ENCODE results near the gene URB2. TPM values are rescaled to one million over a fixed set of nuclear protein-coding genes. Genes with fewer than 3 reads are reported as not detected.

The URB2 gene
- total RNA-seq, 4 donors from 2014 or later: 2.6 to 6.5 (median 3.2) TPM

GRCh38 chr1:229665912-229666558, 40.0 kb downstream of the URB2 start:
- H3K27ac ChIP-seq: no peak overlapping the region
- DNase-seq: no peak
- H3K4me1 ChIP-seq: peaks cover 0 to 15% (median 2%) of the 10 kb centered on the region in 4 donors
- no peaks in the 10 kb centered on the region for H3K27me3 ChIP-seq
- intact Hi-C loops (cut with DNase I; ENCODE audit: low total_unique reads): loop anchor here (10.0 kb wide), 1 partner anchor 649 kb away; no protein-coding TSS in a partner anchor
- TF ChIP-seq EP300 (IDR thresholded peaks at IDR 0.05; ENCODE audit: low read depth) (no peak), POLR2A (IDR thresholded peaks at IDR 0.05) (no peak), POLR2AphosphoS5 (IDR thresholded peaks at IDR 0.05) (no peak), CTCF (IDR thresholded peaks at IDR 0.05) (no peak)
- in situ Hi-C loops (cut with MboI; ENCODE audit: low pct_ligation_motif_present in 1 of 4, low pct_unique_long_range_greater_than_20kb in 1 of 4, low sequenced_read_pairs in 3 of 4): loop anchor here in 2 of 4 donors (10.0 kb wide), 1 partner anchor 649 kb away; no protein-coding TSS in a partner anchor
- H3K36me3 ChIP-seq: no peaks in the 10 kb centered on the region
- H3K4me3 ChIP-seq: no peak overlapping the region
- H3K9me3 ChIP-seq: no peaks in the 10 kb centered on the region
- WGBS, 2 donors (ENCODE audit: low coverage in 1 of 2): 78% methylated on average over 5 to 6 of the region's 7 CpGs

GRCh38 chr1:229666585-229666984, 40.5 kb downstream of the URB2 start:
- Histone ChIP-seq H3K27me3 (no peaks in the 10 kb centered on the region), H3K9me3 (no peaks in the 10 kb centered on the region), H3K4me3 (no peak overlapping the region), H3K4me1 (peaks cover 0 to 10% (median under 1%) of the 10 kb centered on the region in 4 donors), H3K27ac (no peak overlapping the region), H3K36me3 (no peaks in the 10 kb centered on the region)
- WGBS, 2 donors (ENCODE audit: low coverage in 1 of 2): 84 to 92% methylated on average over 4 of the region's 4 CpGs
- DNase-seq: no peak
- TF ChIP-seq CTCF (IDR thresholded peaks at IDR 0.05) (no peak), POLR2AphosphoS5 (IDR thresholded peaks at IDR 0.05) (no peak), EP300 (IDR thresholded peaks at IDR 0.05; ENCODE audit: low read depth) (no peak)
- intact Hi-C loops (cut with DNase I; ENCODE audit: low total_unique reads): loop anchor here (10.0 kb wide), 1 partner anchor 648 kb away; no protein-coding TSS in a partner anchor
- in situ Hi-C loops (cut with MboI; ENCODE audit: low pct_ligation_motif_present in 1 of 4, low pct_unique_long_range_greater_than_20kb in 1 of 4, low sequenced_read_pairs in 3 of 4): loop anchor here in 2 of 4 donors (10.0 kb wide), 1 partner anchor 648 kb away; no protein-coding TSS in a partner anchor

DNA sequence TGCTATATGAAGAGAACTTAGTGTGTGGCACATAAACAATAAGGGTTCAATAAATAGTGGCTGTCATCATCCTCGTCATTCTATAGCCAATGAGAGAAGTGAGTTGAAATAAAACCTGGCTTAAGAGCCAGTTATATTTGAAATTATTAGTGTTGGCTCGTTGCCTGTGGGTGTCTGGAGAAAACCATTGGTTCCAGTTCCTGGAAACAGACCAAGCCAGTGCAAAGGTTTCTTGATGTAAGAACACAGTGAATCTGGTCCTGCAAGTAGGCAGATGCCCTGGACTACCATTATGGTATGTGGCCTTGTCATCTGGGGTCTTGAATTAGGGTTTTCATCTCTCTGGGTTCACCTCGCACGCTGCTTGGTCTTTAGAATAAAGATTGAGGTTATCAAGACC, 43.3 kb downstream of the URB2 start:
- Histone ChIP-seq H3K36me3 (no peaks in the 10 kb centered on the region), H3K4me3 (no peak overlapping the region), H3K9me3 (no peaks in the 10 kb centered on the region), H3K27ac (no peak overlapping the region), H3K27me3 (no peaks in the 10 kb centered on the region), H3K4me1 (no peaks in the 10 kb centered on the region)
- WGBS, 2 donors (ENCODE audit: low coverage in 1 of 2): 72 to 74% methylated on average over 4 of the region's 4 CpGs
- TF ChIP-seq POLR2AphosphoS5 (IDR thresholded peaks at IDR 0.05) (no peak), CTCF (IDR thresholded peaks at IDR 0.05) (no peak)
- in situ Hi-C loops (cut with MboI; ENCODE audit: low pct_ligation_motif_present in 1 of 4, low pct_unique_long_range_greater_than_20kb in 1 of 4, low sequenced_read_pairs in 3 of 4): loop anchor here in 2 of 4 donors (10.0 kb wide), 1 partner anchor 645 kb away; no protein-coding TSS in a partner anchor
- DNase-seq: no peak
- intact Hi-C loops (cut with DNase I; ENCODE audit: low total_unique reads): loop anchor here (10.0 kb wide), 1 partner anchor 645 kb away; no protein-coding TSS in a partner anchor

GRCh38 chr1:229671310-229671709, 45.3 kb downstream of the URB2 start:
- TF ChIP-seq POLR2AphosphoS5 (IDR thresholded peaks at IDR 0.05): no peak
- TF ChIP-seq POLR2A (IDR thresholded peaks at IDR 0.05): no peak
- no peak for TF ChIP-seq EP300 (IDR thresholded peaks at IDR 0.05; ENCODE audit: low read depth)
- no peak for TF ChIP-seq CTCF (IDR thresholded peaks at IDR 0.05)
- 73 to 85% methylated on average over 3 to 5 of the region's 5 CpGs for WGBS, 2 donors (ENCODE audit: low coverage in 1 of 2)
- no peaks in the 10 kb centered on the region for H3K9me3 ChIP-seq
- H3K4me1 ChIP-seq: no peaks in the 10 kb centered on the region
- no peaks in the 10 kb centered on the region for H3K27me3 ChIP-seq
- H3K4me3 ChIP-seq: no peak overlapping the region
- no peak overlapping the region for H3K27ac ChIP-seq
- H3K36me3 ChIP-seq: no peaks in the 10 kb centered on the region
- no peak for DNase-seq
- intact Hi-C loops (cut with DNase I; ENCODE audit: low total_unique reads) (no loop called here), in situ Hi-C loops (cut with MboI; ENCODE audit: low pct_ligation_motif_present in 1 of 4, low pct_unique_long_range_greater_than_20kb in 1 of 4, low sequenced_read_pairs in 3 of 4) (no loop called here)
